ENCODE results near the gene SPINK4. TPM values are rescaled to one million over a fixed set of nuclear protein-coding genes. Genes with fewer than 3 reads are reported as not detected.

SPINK4 gene
- total RNA-seq, 1 experiment from 2014 or later = not detected

DNA sequence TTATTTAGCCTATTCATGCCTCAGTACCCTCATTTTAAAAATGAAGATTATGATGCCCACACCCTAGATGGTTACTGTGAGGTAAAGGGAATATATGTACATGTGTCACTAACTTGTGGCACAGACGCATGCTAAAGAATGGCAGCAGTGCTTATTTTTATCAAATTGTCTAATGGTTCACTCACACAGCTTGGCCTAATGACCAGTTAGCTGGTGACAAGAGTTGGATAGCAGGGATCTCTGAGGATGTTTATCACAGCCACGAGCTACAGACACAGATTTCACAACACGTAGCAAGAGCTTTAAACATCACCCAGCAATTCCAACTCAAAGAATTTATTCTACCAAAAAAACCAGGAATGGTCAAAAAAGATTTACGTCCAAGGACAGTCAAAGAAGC is 17.3 kb downstream of the SPINK4 start:
- no peak overlapping the region for H3K27ac ChIP-seq (ENCODE audit: low read depth, low read length)
- H3K9me3 ChIP-seq (ENCODE audit: control insufficient read depth in 1 of 2, insufficient read depth in 1 of 2, low read depth in 1 of 2, low read length in 2 of 2) = no peaks in the 10 kb centered on the region
- no peaks in the 10 kb centered on the region for H3K4me1 ChIP-seq (ENCODE audit: control insufficient read depth in 1 of 2, insufficient read depth in 2 of 2, low read length in 2 of 2)
- DNase-seq (ENCODE audit: low read depth, low spot score) (no peak), ATAC-seq (no peak)
- no peak overlapping the region for H3K4me2 ChIP-seq (ENCODE audit: low read length)
- H2AFZ ChIP-seq (ENCODE audit: low read depth, low read length, poor library complexity, severe bottlenecking) = no peak overlapping the region
- ChIA-PET CTCF (no interaction called here), POLR2A (no interaction called here), RAD21 (ENCODE audit: low non-redundant PET in 1 of 2, low total read pairs in 2 of 2, uncharacterized antibody in 2 of 2, unreplicated experiment in 2 of 2) (no interaction called here)
- BruUV-seq (replicated peaks) = no TSS peak
- H3K79me2 ChIP-seq (ENCODE audit: insufficient read depth, low read length) = peaks cover 25% of the 10 kb centered on the region
- no peak overlapping the region for H3K9ac ChIP-seq (ENCODE audit: low read length)
- no peaks in the 10 kb centered on the region for H4K20me1 ChIP-seq (ENCODE audit: insufficient read depth)
- no peaks in the 10 kb centered on the region for H3K9me2 ChIP-seq (ENCODE audit: insufficient read depth)
- H3K27me3 ChIP-seq (ENCODE audit: insufficient read depth, low read length) = no peaks in the 10 kb centered on the region
- no peak overlapping the region for H3K4me3 ChIP-seq (replicated peaks in 1 of 2; ENCODE audit: low read depth in 1 of 2, low read length in 2 of 2)
- no peak for TF ChIP-seq ZFX (IDR thresholded peaks at IDR 0.05)
- no peak for TF ChIP-seq ZNF274 (IDR thresholded peaks at IDR 0.05; ENCODE audit: low read depth, low read length)
- no peak for TF ChIP-seq POLR2A (IDR thresholded peaks at IDR 0.05; ENCODE audit: borderline replicate concordance, extremely low read depth, insufficient read depth, insufficient read length)
- no peak for TF ChIP-seq JUND (IDR thresholded peaks at IDR 0.05)
- no peak for TF ChIP-seq RAD21 (IDR thresholded peaks at IDR 0.05; ENCODE audit: low read depth)
- no peak for TF ChIP-seq ELF1 (IDR thresholded peaks at IDR 0.05; ENCODE audit: borderline replicate concordance, low read depth)
- TF ChIP-seq EZH2phosphoT487 (IDR thresholded peaks at IDR 0.05; ENCODE audit: borderline replicate concordance) = no peak
- TF ChIP-seq CBX3 (IDR thresholded peaks at IDR 0.05; ENCODE audit: low read depth) = no peak
- intact Hi-C loops (cut with micrococcal nuclease) = no loop called here
- peaks cover 69 to 84% of the 10 kb centered on the region in 2 experiments for H3K36me3 ChIP-seq (ENCODE audit: control insufficient read depth in 1 of 2, insufficient read depth in 2 of 2, low read length in 2 of 2)

GRCh38 chr9:33260372-33260771 is 20.4 kb downstream of the SPINK4 start:
- TF ChIP-seq ZNF274 (IDR thresholded peaks at IDR 0.05; ENCODE audit: low read depth, low read length) (no peak), YY1 (IDR thresholded peaks at IDR 0.05; ENCODE audit: extremely low read depth, insufficient replicate concordance, low read depth, low read length) (no peak), CBX3 (IDR thresholded peaks at IDR 0.05; ENCODE audit: low read depth) (no peak), CEBPB (IDR thresholded peaks at IDR 0.05; ENCODE audit: low read depth) (no peak), EZH2 (IDR thresholded peaks at IDR 0.05) (no peak), CTCF (IDR thresholded peaks at IDR 0.05 in 2 of 3, conservative IDR thresholded peaks at IDR 0.05 in 1 of 3; ENCODE audit: borderline replicate concordance in 1 of 3, insufficient read depth in 1 of 3, low read depth in 2 of 3, low read length in 2 of 3) (no peak), EGR1 (IDR thresholded peaks at IDR 0.05; ENCODE audit: low read depth) (no peak), ZFX (IDR thresholded peaks at IDR 0.05) (no peak), SRF (IDR thresholded peaks at IDR 0.05; ENCODE audit: low read depth) (no peak)
- TF ChIP-seq, protein P1, sequence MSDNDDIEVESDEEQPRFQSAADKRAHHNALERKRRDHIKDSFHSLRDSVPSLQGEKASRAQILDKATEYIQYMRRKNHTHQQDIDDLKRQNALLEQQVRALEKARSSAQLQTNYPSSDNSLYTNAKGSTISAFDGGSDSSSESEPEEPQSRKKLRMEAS (IDR thresholded peaks at IDR 0.05) = no peak
- TF ChIP-seq, protein P2, sequence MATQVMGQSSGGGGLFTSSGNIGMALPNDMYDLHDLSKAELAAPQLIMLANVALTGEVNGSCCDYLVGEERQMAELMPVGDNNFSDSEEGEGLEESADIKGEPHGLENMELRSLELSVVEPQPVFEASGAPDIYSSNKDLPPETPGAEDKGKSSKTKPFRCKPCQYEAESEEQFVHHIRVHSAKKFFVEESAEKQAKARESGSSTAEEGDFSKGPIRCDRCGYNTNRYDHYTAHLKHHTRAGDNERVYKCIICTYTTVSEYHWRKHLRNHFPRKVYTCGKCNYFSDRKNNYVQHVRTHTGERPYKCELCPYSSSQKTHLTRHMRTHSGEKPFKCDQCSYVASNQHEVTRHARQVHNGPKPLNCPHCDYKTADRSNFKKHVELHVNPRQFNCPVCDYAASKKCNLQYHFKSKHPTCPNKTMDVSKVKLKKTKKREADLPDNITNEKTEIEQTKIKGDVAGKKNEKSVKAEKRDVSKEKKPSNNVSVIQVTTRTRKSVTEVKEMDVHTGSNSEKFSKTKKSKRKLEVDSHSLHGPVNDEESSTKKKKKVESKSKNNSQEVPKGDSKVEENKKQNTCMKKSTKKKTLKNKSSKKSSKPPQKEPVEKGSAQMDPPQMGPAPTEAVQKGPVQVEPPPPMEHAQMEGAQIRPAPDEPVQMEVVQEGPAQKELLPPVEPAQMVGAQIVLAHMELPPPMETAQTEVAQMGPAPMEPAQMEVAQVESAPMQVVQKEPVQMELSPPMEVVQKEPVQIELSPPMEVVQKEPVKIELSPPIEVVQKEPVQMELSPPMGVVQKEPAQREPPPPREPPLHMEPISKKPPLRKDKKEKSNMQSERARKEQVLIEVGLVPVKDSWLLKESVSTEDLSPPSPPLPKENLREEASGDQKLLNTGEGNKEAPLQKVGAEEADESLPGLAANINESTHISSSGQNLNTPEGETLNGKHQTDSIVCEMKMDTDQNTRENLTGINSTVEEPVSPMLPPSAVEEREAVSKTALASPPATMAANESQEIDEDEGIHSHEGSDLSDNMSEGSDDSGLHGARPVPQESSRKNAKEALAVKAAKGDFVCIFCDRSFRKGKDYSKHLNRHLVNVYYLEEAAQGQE (IDR thresholded peaks at IDR 0.05; ENCODE audit: low read depth) = no peak
- TF ChIP-seq, protein P3, sequence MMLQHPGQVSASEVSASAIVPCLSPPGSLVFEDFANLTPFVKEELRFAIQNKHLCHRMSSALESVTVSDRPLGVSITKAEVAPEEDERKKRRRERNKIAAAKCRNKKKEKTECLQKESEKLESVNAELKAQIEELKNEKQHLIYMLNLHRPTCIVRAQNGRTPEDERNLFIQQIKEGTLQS (IDR thresholded peaks at IDR 0.05) = no peak
- ATAC-seq (no peak), DNase-seq (ENCODE audit: low read depth, low spot score) (no peak)
- Histone ChIP-seq H2AFZ (ENCODE audit: low read depth, low read length, poor library complexity, severe bottlenecking) (no peak overlapping the region), H3K9me3 (ENCODE audit: control insufficient read depth in 1 of 2, insufficient read depth in 1 of 2, low read depth in 1 of 2, low read length in 2 of 2) (no peaks in the 10 kb centered on the region), H3K4me2 (ENCODE audit: low read length) (no peak overlapping the region), H3K4me1 (ENCODE audit: control insufficient read depth in 1 of 2, insufficient read depth in 2 of 2, low read length in 2 of 2) (peaks cover 0 to 9% of the 10 kb centered on the region in 2 experiments; a peak in 3 of 4 replicates), H3K36me3 (ENCODE audit: control insufficient read depth in 1 of 2, insufficient read depth in 2 of 2, low read length in 2 of 2) (peaks cover 47 to 60% of the 10 kb centered on the region in 2 experiments), H3K9me2 (ENCODE audit: insufficient read depth) (no peaks in the 10 kb centered on the region), H3K27me3 (ENCODE audit: insufficient read depth, low read length) (no peaks in the 10 kb centered on the region), H3K27ac (ENCODE audit: low read depth, low read length) (no peak overlapping the region), H4K20me1 (ENCODE audit: insufficient read depth) (no peaks in the 10 kb centered on the region), H3K79me2 (ENCODE audit: insufficient read depth, low read length) (peaks cover 49% of the 10 kb centered on the region), H3K4me3 (replicated peaks in 1 of 2; ENCODE audit: low read depth in 1 of 2, low read length in 2 of 2) (no peak overlapping the region), H3K9ac (ENCODE audit: low read length) (no peak overlapping the region)
- ChIA-PET RAD21 (ENCODE audit: low non-redundant PET in 1 of 2, low total read pairs in 2 of 2, uncharacterized antibody in 2 of 2, unreplicated experiment in 2 of 2) (no interaction called here), POLR2A (no interaction called here), CTCF (no interaction called here)
- intact Hi-C loops (cut with micrococcal nuclease) = no loop called here
- BruUV-seq (replicated peaks) = no TSS peak

Data from HCT116 (cell line).